OCI-LY3 (cell line): ENCODE data around the gene GUCD1.

ENCODE experiments used
- H2AFZ ChIP-seq: fragments of 200-600, 300-600 bp; shearing (Covaris generic); 2 replicates; pipeline ENCODE4 v1.6.0; 2014; ENCODE audit warnings: antibody characterized with exemption, low read depth, low read length
- H3K27ac ChIP-seq: fragments of 200-600, 300-600 bp; sonication (generic); 2 replicates; pipeline ENCODE4 v1.5.1; 2014; ENCODE audit warnings: mild to moderate bottlenecking, low read length, moderate library complexity, mixed read lengths
- H3K27me3 ChIP-seq: fragments of 200-600, 300-600 bp; sonication (generic); 2 replicates; pipeline ENCODE4 v1.6.1; 2014; ENCODE audit warnings: low read depth, low read length, mixed read lengths
- H3K36me3 ChIP-seq: fragments of 200-600, 300-600 bp; sonication (generic); replicated peaks from 2 replicates; pipeline ENCODE3; 2014; ENCODE audit warnings: low read depth, low read length, mixed read lengths
- H3K4me1 ChIP-seq: fragments of 300-600, 200-600 bp; sonication (generic); 2 replicates; pipeline ENCODE4 v1.6.1; 2014; ENCODE audit warnings: low read length, mixed read lengths
- H3K4me2 ChIP-seq: fragments of 200-600, 300-600 bp; sonication (generic); 2 replicates; pipeline ENCODE4 v1.6.1; 2014; ENCODE audit warnings: low read length, mixed read lengths
- H3K4me3 ChIP-seq: fragments of 300-600, 200-600 bp; sonication (generic); 2 replicates; pipeline ENCODE4 v1.5.1; 2014; ENCODE audit warnings: antibody characterized with exemption, mild to moderate bottlenecking, low read length, moderate library complexity
- H3K79me2 ChIP-seq: fragments of 300-600, 200-600 bp; shearing (Covaris generic); 2 replicates; pipeline ENCODE4 v1.6.1; 2014; ENCODE audit warnings: mild to moderate bottlenecking, low read length, mixed read lengths
- H3K9ac ChIP-seq: fragments of 300-600, 200-600 bp; shearing (Covaris generic); 2 replicates; pipeline ENCODE4 v1.6.0; 2014; ENCODE audit warnings: mild to moderate bottlenecking, low read length, moderate library complexity
- H3K9me3 ChIP-seq: fragments of 200-600, 300-600 bp; shearing (Covaris generic); 2 replicates; pipeline ENCODE4 v1.6.1; 2014; ENCODE audit warnings: low read length, mixed read lengths; ENCODE audit not compliant: insufficient read depth
- H4K20me1 ChIP-seq: fragments of 200-600, 300-600 bp; sonication (generic); 2 replicates; pipeline ENCODE4 v1.6.1; 2016; ENCODE audit warnings: low read length, mixed read lengths; ENCODE audit not compliant: insufficient read depth
- CTCF ChIP-seq: fragments of 200-600, 300-600 bp; sonication (generic); IDR thresholded peaks from 2 replicates; pipeline ENCODE4 v1.5.1; 2014; ENCODE audit warnings: antibody characterized with exemption, low read length, low read depth
- EZH2phosphoT487 ChIP-seq: fragments of 200-600 bp; shearing (Covaris generic); IDR thresholded peaks from 2 replicates; pipeline ENCODE4 v1.6.1; 2018; ENCODE audit warnings: antibody characterized with exemption, mixed run types, low read depth

Gene GUCD1

DNA sequence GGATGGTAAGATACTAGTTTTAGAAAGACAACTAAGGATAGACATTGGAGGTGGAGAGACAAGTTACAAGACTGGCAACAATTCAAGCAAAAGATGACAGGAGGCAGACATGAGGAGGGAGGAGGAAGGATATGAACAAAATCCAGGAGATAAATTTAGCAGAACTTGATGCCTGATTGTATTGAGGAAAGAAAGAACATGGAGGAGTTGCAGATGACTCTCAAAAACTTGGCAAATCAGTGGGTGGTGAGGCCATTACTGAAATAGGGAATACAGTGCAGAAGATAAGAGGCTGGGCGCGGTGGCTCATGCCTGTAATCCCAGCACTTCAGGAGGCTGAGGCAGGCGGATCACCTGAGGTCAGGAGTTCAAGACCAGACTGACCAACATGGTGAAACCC is 62.5 kb downstream of the GUCD1 start:
- H3K4me2 ChIP-seq, result no peak overlapping the region
- H4K20me1 ChIP-seq, result no peaks in the 10 kb centered on the region
- no peaks in the 10 kb centered on the region for H3K79me2 ChIP-seq
- H3K27me3 ChIP-seq, result peaks cover 4% of the 10 kb centered on the region; the same call in 1 of the 2 replicates
- H3K9ac ChIP-seq, result no peak overlapping the region
- H2AFZ ChIP-seq, result no peak overlapping the region
- H3K27ac ChIP-seq, result no peak overlapping the region
- no peaks in the 10 kb centered on the region for H3K9me3 ChIP-seq
- no peak overlapping the region for H3K4me3 ChIP-seq
- no peaks in the 10 kb centered on the region for H3K4me1 ChIP-seq
- no peaks in the 10 kb centered on the region for H3K36me3 ChIP-seq
- TF ChIP-seq EZH2phosphoT487 (no peak), CTCF (no peak)
